ENCODE measurements around the gene GIT1.

Gene GIT1

GRCh38 chr17:29589524-29590410 is at the start of gene GIT1:
TSS of gene GIT1 (minus strand) at chr17:29589648. CDS start at chr17:29589378, 270 bp downstream.
- peak; percentile 73 for DNase-seq

- DNase-seq, result no peak
Measured at GRCh38 chr17:29633886-29634285, 44.4 kb upstream of the GIT1 start.

- DNase-seq, result no peak
Measured at GRCh38 chr17:29630630-29631193, 41.3 kb upstream of the GIT1 start.

GRCh38 chr17:29629839-29630238 is 40.4 kb upstream of the GIT1 start:
- DNase-seq, result no peak

GRCh38 chr17:29628644-29629043 is 39.2 kb upstream of the GIT1 start:
- no peak for DNase-seq

- no peak for DNase-seq
Measured at GRCh38 chr17:29627951-29628350, 38.5 kb upstream of the GIT1 start.

- peak; percentile 3 for DNase-seq
Measured at GRCh38 chr17:29625037-29625750, 35.7 kb upstream of the GIT1 start.

GRCh38 chr17:29624586-29624985 is 35.1 kb upstream of the GIT1 start:
- no peak for DNase-seq

- no peak for DNase-seq
Measured at GRCh38 chr17:29623283-29623647, 33.8 kb upstream of the GIT1 start.

GRCh38 chr17:29622337-29623282 is 33.2 kb upstream of the GIT1 start, which contains the start of gene CORO6:
TSS of gene CORO6 (minus strand) at chr17:29622912. CDS start at chr17:29621421, 1,491 bp downstream.
- peak; percentile 16 for DNase-seq

- no peak for DNase-seq
Measured at GRCh38 chr17:29621751-29622194, 32.3 kb upstream of the GIT1 start.

GRCh38 chr17:29620779-29621500 is 31.5 kb upstream of the GIT1 start:
- no peak for DNase-seq

GRCh38 chr17:29620271-29620670 is 30.8 kb upstream of the GIT1 start:
- no peak for DNase-seq

- DNase-seq, result peak; percentile 63
Measured at GRCh38 chr17:29619251-29619650, 29.8 kb upstream of the GIT1 start.

GRCh38 chr17:29618272-29619065 is 29.0 kb upstream of the GIT1 start:
- no peak for DNase-seq

GRCh38 chr17:29617481-29618271 is 28.2 kb upstream of the GIT1 start:
- peak; percentile 84 for DNase-seq

- DNase-seq, result peak; percentile 86
Measured at GRCh38 chr17:29617125-29617480, 27.7 kb upstream of the GIT1 start.

- no peak for DNase-seq
Measured at GRCh38 chr17:29616300-29617048, 27.0 kb upstream of the GIT1 start.

Data from MV-4-11 (cell line).